ENCODE data around the gene PLA2G4E.
A peak's percentile ranks its signal among the peaks of the same experiment; 100 is the strongest.

The PLA2G4E gene

GRCh38 chr15:41936155-41936554 is 84.7 kb downstream of the PLA2G4E start:
- DNase-seq (ENCODE audit: low read depth in 2 of 2) = no peak

GRCh38 chr15:41935566-41936020 is 85.2 kb downstream of the PLA2G4E start:
- DNase-seq (ENCODE audit: low read depth in 2 of 2) = no peak

GRCh38 chr15:41934843-41935242 is 86.0 kb downstream of the PLA2G4E start:
- DNase-seq (ENCODE audit: low read depth in 2 of 2) = no peak

DNA sequence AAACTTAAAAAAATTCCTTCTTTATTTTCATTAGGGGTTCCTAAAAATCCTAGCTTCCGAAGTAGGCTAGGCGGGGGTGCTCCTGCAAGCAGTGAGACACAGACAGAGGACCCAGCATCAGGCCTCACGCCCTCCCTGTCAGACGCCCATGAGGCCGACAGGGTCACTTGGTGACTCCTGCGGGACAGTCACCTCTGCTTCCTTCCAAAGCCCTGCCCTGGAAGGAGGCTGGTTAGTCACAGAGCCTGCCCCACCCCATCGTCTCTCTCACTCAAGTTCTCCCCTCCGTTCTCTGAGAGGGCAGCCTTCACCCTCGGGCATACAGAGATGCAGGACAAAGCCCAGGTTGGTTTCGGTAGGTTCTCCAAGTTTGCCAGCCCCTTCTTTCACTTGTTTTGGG is 87.1 kb downstream of the PLA2G4E start:
- DNase-seq (ENCODE audit: low read depth in 2 of 2) = no peak

- DNase-seq (ENCODE audit: low read depth in 2 of 2) = no peak
Measured at GRCh38 chr15:41933326-41933725, 87.5 kb downstream of the PLA2G4E start.

GRCh38 chr15:41932511-41933289 is 88.1 kb downstream of the PLA2G4E start:
- peak; percentile 47 to 52 for DNase-seq (ENCODE audit: low read depth in 2 of 2)

DNA sequence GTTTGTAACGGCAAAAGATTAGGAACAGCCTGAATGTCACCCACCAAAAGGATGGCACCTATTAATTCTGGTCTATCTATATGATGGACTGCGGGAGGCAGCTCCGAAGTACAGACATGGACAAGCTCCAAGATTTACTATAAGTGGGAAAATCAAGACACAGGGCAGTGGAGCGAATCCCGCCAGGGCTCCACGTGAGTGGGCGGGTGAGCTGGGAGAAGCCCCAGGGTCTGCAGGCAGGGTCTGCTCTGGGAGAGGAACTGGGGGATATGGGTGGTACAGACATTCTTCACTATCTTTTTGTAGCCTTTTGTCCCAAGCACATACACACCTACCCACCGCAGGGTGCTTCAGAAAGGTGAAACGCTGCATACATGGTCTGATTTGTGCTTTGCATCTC is 88.7 kb downstream of the PLA2G4E start:
- no peak for DNase-seq (ENCODE audit: low read depth in 2 of 2)

All from fibroblast of skin of left quadriceps (primary cell).